GM20000 (cell line): Measurements from ENCODE around the gene PNMA8B.
"Not testable (repeated sequence)": the region's sequence is repeated elsewhere in the genome, so short reads cannot be mapped to it uniquely, and the experiment has no call there.

Experiments used
- DNase-seq: peaks from one replicate; pipeline ENCODE4 v3.0.0; 2012; ENCODE audit warnings: low spot score
- TF ChIP-seq, protein P1 (sequence below): IDR thresholded peaks from 2 replicates; pipeline ENCODE4 v1.5.1; 2012; ENCODE audit warnings: mild to moderate bottlenecking, control low read depth; ENCODE audit errors: extremely low read depth, missing control alignments

Gene PNMA8B

DNA sequence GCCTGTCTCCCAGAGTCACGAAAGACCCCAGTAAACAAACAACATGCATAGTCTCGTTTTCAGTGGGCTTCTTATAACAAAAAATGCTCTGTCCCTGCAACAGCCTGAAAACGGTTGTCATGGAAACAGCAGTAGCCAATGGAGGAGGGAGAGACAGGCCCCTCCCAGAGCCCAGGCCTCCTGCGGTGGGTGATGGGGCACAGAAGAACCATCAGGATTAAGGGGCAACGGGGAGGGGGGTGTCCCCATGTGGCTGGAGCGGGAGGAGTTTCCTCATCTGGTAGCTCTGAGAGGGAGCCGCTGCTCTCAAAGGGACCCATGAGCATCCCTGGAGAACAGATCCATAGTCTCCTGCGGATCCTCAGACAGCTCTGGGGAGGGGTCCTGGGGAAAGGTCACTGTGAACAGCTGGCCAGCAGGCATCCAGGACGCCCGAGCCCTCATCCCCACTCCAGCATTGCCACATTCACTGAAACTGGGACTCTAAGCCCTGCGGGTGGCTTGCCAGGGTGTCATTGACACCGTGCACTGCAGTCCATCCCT, 37.5 kb upstream of the PNMA8B start:
- TF ChIP-seq, protein P1, sequence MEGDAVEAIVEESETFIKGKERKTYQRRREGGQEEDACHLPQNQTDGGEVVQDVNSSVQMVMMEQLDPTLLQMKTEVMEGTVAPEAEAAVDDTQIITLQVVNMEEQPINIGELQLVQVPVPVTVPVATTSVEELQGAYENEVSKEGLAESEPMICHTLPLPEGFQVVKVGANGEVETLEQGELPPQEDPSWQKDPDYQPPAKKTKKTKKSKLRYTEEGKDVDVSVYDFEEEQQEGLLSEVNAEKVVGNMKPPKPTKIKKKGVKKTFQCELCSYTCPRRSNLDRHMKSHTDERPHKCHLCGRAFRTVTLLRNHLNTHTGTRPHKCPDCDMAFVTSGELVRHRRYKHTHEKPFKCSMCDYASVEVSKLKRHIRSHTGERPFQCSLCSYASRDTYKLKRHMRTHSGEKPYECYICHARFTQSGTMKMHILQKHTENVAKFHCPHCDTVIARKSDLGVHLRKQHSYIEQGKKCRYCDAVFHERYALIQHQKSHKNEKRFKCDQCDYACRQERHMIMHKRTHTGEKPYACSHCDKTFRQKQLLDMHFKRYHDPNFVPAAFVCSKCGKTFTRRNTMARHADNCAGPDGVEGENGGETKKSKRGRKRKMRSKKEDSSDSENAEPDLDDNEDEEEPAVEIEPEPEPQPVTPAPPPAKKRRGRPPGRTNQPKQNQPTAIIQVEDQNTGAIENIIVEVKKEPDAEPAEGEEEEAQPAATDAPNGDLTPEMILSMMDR: no peak
- no peak for DNase-seq

DNA sequence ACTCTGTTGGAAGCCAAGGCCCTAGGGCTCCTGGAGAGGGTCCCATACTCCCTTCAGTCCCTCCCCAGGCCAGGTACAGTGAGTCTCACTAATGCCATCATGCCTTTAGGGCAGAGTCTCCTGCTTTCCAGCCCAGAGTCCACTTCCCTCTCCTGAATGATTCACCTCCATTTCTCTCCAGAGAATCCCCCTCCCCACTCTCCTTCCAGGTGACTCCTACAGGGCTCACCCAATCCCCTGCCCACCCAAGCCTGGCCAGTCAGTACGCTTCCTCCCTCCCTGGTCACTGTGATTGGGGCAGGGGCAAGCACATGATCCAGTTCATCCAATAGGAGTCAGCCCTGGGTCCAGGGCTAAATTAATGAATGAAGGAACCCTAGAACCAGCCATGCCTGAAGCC, 35.0 kb upstream of the PNMA8B start:
- TF ChIP-seq, protein P1: no peak
- DNase-seq: no peak

DNA sequence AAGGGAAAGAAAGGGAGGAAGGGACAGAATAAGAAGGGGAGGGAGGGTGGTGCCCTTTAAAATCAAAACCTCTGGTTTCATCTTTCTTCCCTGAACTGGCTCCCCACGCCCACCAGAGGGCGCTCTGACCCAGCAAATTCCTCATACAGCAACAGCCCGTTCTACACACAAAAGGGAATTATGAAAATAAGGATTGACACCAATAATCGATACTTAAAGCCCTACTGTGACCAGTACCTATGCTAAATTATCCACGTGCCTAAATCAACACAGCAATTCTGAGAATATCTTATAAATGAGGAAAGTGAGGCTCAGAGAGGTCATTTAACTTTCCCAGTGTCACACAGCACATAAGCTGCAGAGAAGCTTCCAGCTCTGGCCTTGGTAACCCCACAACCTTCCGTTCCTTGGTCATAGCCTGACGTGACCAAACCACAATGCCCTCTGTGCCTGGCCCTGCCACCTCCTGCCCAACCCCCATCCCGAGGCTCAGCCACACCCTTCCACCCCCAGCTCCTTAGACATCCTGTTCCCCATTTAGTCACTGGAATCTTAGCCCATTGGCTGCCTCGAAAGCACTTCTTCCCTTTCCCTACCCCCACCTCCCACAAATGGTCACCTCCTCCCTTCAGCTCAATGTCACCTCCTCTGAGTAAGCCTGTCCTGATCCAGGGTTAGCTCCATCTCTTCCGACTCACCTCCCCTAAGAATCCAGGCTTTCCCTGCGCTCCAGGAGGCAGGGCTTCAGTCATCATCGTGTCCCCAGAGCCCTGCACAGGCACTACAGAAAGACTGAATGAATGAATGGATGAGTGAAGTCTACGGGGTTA, 34.2 kb upstream of the PNMA8B start:
- peak; percentile 75 for DNase-seq
- TF ChIP-seq, protein P1: peak; percentile 91

DNA sequence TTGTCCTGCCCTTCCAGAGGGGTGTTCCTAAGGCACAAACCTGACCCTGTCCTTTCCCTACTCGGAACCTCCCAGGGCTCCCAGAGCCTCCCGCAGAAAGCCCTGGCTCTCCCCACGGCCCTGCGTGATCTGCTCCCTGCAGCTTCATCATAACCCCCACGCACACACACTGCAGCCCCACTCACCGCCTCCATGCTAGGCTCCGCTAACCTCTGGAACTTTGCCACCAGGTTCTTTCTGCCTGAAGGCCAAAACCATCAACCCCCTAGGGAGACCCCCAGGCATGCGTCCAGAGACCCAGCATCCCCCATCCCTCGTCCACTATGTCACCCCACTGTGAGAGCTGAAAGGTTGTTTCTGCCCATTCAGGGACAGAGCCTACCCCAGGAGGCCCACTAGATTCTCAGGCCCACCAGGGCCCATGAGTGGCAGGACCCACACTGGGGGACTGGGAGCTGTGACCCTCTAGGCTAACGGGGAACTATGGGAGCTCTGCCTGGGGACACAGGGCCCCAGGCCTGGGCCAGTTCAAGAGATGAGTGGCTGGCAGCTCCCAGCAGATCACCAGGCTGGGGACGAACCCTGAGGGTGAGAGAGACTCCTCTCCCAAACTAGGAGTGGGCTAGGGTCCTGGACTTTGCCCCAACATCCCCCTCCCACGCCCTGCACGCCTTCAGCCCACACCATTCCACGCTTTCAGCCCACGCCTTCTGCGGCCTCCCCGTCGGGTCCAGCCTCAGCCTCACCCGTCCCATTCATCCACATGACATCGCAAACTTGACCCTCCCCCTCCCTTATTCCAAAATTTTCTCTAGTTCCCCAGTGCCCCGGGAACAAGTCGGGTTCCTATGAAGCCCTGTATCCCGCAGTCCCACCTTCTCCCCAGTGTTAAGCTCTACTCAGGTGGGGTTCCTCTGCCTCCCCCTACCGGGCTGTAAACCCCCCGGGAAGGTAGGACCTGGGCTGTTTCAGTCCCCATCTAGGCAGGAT, 33.2 kb upstream of the PNMA8B start:
- TF ChIP-seq, protein P1: no peak
- DNase-seq: no peak

DNA sequence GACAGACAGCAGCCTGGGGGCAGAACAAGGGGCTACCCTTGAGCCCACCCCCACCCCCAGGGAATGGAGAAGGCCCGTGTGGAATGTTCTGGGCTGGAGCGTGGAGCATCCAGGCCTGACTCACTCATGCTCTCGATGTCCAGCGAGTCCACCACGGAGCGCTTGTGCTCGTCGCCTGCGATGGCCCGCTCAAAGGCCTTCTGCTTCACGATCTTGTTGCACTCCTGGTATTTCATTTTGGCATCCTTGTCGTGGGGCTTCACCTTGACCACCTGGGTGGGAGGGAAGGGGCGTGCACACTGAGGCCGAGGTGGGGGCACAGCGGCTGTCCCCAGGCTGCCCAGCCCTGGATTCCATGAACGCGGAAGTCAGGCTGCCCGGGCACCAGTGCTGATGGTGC, 31.1 kb upstream of the PNMA8B start:
- not testable (repeated sequence) for DNase-seq

DNA sequence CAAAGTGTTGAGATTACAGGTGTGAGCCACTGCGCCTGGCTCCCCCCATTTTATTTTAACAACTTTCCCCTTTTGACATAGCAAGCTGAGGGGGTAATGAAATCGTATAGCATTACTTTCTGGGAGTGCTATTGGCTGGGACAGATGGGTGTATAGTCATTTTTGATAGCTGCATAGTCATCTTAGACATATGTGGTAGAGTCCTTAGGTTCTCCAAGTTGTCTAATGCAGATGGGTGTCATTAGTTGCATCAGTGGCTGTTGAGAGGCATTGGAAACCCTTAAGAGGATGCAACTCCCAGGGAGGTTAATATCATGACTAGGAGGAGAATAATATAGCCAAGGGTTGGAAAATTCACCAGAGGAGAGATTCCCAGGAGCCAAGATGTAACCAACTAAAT, 28.6 kb upstream of the PNMA8B start:
- TF ChIP-seq, protein P1: no peak
- DNase-seq: no peak

DNA sequence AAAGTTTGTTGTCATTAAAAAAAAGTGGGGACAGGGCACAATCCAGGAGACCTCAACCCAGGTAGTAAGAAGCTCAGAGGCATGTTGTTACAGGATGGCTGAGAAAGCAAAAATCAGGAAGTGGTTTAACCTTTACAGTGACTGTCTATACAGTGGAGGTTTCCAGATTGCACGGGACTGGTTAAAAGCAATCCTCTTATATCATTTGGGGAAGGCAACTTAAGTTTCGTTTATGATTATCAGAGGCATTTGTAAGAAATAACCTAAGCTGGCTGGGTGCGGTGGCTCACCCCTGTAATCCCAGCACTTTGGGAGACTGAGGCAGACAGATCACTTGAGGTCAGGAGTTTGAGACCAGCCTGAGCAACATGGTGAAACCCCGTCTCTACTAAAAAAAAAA, 27.3 kb upstream of the PNMA8B start:
- peak; percentile 55 for DNase-seq

DNA sequence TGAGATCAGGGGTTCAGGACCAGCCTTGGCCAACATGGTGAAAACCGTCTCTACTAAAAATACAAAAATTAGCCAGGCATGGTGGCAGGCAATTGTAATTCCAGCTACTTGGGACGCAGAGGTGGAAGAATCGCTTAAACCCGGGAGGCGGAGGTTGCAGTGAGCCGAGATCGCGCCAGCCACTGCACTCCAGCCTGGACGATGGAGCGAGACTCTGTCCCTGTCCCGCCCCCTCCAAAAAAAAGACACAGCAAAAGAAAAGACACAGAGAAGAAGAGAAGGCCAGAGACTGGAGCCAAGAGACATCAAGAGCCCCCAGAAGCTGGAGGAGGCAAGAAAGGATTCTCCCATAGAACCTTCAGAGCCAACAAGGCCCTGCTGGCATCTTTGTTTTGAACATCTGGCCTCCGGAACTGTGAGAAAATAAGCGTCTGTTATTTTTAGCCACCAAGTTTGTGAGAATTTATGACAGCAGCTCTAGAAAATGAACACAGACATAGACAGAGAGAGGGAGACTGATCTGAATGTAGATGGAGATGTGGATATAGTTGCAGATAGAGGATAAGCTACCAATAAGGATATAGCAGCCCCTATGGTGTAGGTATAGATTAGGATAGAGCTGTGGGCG, 25.7 kb upstream of the PNMA8B start:
- TF ChIP-seq, protein P1: no peak
- DNase-seq: no peak
